ENCODE results near the gene ZNF689. TPM values are rescaled to one million over a fixed set of nuclear protein-coding genes. Genes with fewer than 3 reads are reported as not detected.
A peak's percentile ranks its signal among the peaks of the same experiment; 100 is the strongest.

ZNF689 gene
- total and polyA plus RNA-seq, 2 of the 13 experiments (the other 11 are each of a cell fraction or from before 2014, with no cell fraction given), result 9.7 to 19.5 TPM

- peak; percentile 93 for TF ChIP-seq ZHX1 (CRISPR knock-in tag; IDR thresholded peaks at IDR 0.05; ENCODE audit: low read depth)
- no peak for TF ChIP-seq SOX6 (IDR thresholded peaks at IDR 0.05)
- TF ChIP-seq SOX6 (CRISPR knock-in tag; IDR thresholded peaks at IDR 0.05), result peak; percentile 74
- TF ChIP-seq, protein P1, sequence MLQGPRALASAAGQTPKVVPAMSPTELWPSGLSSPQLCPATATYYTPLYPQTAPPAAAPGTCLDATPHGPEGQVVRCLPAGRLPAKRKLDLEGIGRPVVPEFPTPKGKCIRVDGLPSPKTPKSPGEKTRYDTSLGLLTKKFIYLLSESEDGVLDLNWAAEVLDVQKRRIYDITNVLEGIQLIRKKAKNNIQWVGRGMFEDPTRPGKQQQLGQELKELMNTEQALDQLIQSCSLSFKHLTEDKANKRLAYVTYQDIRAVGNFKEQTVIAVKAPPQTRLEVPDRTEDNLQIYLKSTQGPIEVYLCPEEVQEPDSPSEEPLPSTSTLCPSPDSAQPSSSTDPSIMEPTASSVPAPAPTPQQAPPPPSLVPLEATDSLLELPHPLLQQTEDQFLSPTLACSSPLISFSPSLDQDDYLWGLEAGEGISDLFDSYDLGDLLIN (CRISPR knock-in tag; IDR thresholded peaks at IDR 0.05; ENCODE audit: borderline replicate concordance), result peak; percentile 69; the same call in 1 of the 2 replicates
- TF ChIP-seq, protein P2, sequence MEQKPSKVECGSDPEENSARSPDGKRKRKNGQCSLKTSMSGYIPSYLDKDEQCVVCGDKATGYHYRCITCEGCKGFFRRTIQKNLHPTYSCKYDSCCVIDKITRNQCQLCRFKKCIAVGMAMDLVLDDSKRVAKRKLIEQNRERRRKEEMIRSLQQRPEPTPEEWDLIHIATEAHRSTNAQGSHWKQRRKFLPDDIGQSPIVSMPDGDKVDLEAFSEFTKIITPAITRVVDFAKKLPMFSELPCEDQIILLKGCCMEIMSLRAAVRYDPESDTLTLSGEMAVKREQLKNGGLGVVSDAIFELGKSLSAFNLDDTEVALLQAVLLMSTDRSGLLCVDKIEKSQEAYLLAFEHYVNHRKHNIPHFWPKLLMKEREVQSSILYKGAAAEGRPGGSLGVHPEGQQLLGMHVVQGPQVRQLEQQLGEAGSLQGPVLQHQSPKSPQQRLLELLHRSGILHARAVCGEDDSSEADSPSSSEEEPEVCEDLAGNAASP (CRISPR knock-in tag; IDR thresholded peaks at IDR 0.05; ENCODE audit: borderline replicate concordance), result peak; percentile 69
- peak; percentile 83 for TF ChIP-seq ETV6 (CRISPR knock-in tag; conservative IDR thresholded peaks at IDR 0.05)
- TF ChIP-seq ZNF747 (CRISPR knock-in tag; IDR thresholded peaks at IDR 0.05; ENCODE audit: borderline replicate concordance), result peak; percentile 91
- peak; percentile 98 for TF ChIP-seq ZNF784 (CRISPR knock-in tag; IDR thresholded peaks at IDR 0.05; ENCODE audit: borderline replicate concordance)
- peak; percentile 60 for TF ChIP-seq FOSL2 (CRISPR knock-in tag; IDR thresholded peaks at IDR 0.05)
- TF ChIP-seq TBX3 (IDR thresholded peaks at IDR 0.05; ENCODE audit: borderline replicate concordance), result no peak
- peak; percentile 77 for TF ChIP-seq ZFAT (CRISPR knock-in tag; conservative IDR thresholded peaks at IDR 0.05)
- peak; percentile 92 for TF ChIP-seq ISX (CRISPR knock-in tag; conservative IDR thresholded peaks at IDR 0.05)
- 0 out of 2 replicates have a peak, but pooled peaks have one; percentile 83 for TF ChIP-seq MEF2D (CRISPR knock-in tag; IDR thresholded peaks at IDR 0.05)
- TF ChIP-seq AGO1 (IDR thresholded peaks at IDR 0.05; ENCODE audit: low read depth, low read length, poor library complexity, severe bottlenecking), result peak; percentile 78
- peak; percentile 91 for TF ChIP-seq GABPB1 (CRISPR knock-in tag; IDR thresholded peaks at IDR 0.05)
- TF ChIP-seq NCOA1 (CRISPR knock-in tag; IDR thresholded peaks at IDR 0.05), result no peak
- no peak; the same call in 1 of the 2 replicates for TF ChIP-seq ATAD3A (CRISPR knock-in tag; IDR thresholded peaks at IDR 0.05)
- TF ChIP-seq RBM39 (IDR thresholded peaks at IDR 0.05; ENCODE audit: low read depth, low read length, poor library complexity, severe bottlenecking), result no peak
- peak; percentile 97; the same call in 1 of the 2 replicates for TF ChIP-seq ZNF569 (CRISPR knock-in tag; IDR thresholded peaks at IDR 0.05; ENCODE audit: borderline replicate concordance)
- TF ChIP-seq PHF5A (CRISPR knock-in tag; IDR thresholded peaks at IDR 0.05; ENCODE audit: low read depth, unreplicated experiment), result peak; percentile 81
- TF ChIP-seq ZNF468 (CRISPR knock-in tag; IDR thresholded peaks at IDR 0.05), result no peak
- TF ChIP-seq ZNF138 (CRISPR knock-in tag; IDR thresholded peaks at IDR 0.05; ENCODE audit: low read depth), result 0 out of 2 replicates have a peak, but pooled peaks have one; percentile 22
- peak; percentile 82; the same call in 1 of the 2 replicates for TF ChIP-seq ZFP90 (CRISPR knock-in tag; IDR thresholded peaks at IDR 0.05; ENCODE audit: borderline replicate concordance)
These were observed at the start of gene ZNF689 (continued) for GRCh38 chr16:30609926-30610839.

Data from HepG2 (cell line).